B cell (primary cell): ENCODE results near the gene NPIPA1. TPM values are rescaled to one million over a fixed set of nuclear protein-coding genes. Genes with fewer than 3 reads are reported as not detected.
"Not testable (repeated sequence)": the region's sequence is repeated elsewhere in the genome, so short reads cannot be mapped to it uniquely, and the experiment has no call there.

Experiments
- ATAC-seq: fragments of 200-7000 bp; cut with Tn5 transposase; one replicate; pipeline ENCODE4 v1.10.0; 2021; ENCODE audit warnings: low read depth, mild to moderate bottlenecking, moderate number of reproducible peaks, moderate library complexity
- CTCF ChIA-PET: fragments of 350-600 bp; sonication (Branson Sonifier 250); formaldehyde crosslinking; loops from one replicate; lab custom pipeline; 2021; ENCODE audit warnings: antibody characterized with exemption, inconsistent platforms; lab: Charles Lee
- POLR2A ChIA-PET: fragments of 350-600 bp; sonication (Branson Sonifier 250); formaldehyde crosslinking; loops from one replicate; lab custom pipeline; 2021; ENCODE audit warnings: antibody characterized with exemption; lab: Charles Lee
- DNase-seq: peaks from one replicate; pipeline ENCODE4 v3.0.0; 2013
- H2AFZ ChIP-seq: 2 replicates; pipeline ENCODE4 v1.6.1; 2012; ENCODE audit warnings: mild to moderate bottlenecking, low read depth, low read length; ENCODE audit not compliant: insufficient read depth, poor library complexity, severe bottlenecking
- H3K27ac ChIP-seq, 2 donors: 1 replicate in 1 of 2; 2 replicates in 1 of 2; pipeline ENCODE4 v1.5.1; 2012 to 2013; ENCODE audit warnings: low read length in 2 of 2, mild to moderate bottlenecking in 2 of 2, moderate library complexity in 1 of 2
- H3K27me3 ChIP-seq, 4 experiments: fragments of 200-600 bp in 1 of 4; sonication (generic) in 1 of 4; replicated peaks in 1 of 4; 1 replicate in 2 of 4; 2 replicates in 2 of 4; pipeline versions ENCODE4 v1.6.1 to v1.7.0; 2013 to 2016; ENCODE audit warnings: low read length in 3 of 4, mild to moderate bottlenecking in 2 of 4, mixed read lengths in 1 of 4, moderate library complexity in 1 of 4; ENCODE audit not compliant: insufficient read depth in 4 of 4, control insufficient read depth in 3 of 4; ENCODE audit errors: control extremely low read depth in 1 of 4
- H3K36me3 ChIP-seq, 2 experiments: replicated peaks in 1 of 2; 1 replicate in 1 of 2; 2 replicates in 1 of 2; pipeline versions ENCODE4 v1.6.1 to v1.7.1; 2013; ENCODE audit warnings: low read length in 1 of 2; ENCODE audit not compliant: insufficient read depth in 2 of 2, control insufficient read depth in 1 of 2; ENCODE audit errors: control extremely low read depth in 1 of 2, extremely low read depth in 1 of 2
- H3K4me1 ChIP-seq, 2 donors: fragments of 200-600 bp in 1 of 2; sonication (generic) in 1 of 2; 1 replicate in 1 of 2; 2 replicates in 1 of 2; pipeline versions ENCODE4 v1.5.1 to v1.6.1; 2013 to 2017; ENCODE audit warnings: low read length in 2 of 2; ENCODE audit not compliant: control insufficient read depth in 2 of 2, insufficient read depth in 2 of 2
- H3K4me2 ChIP-seq: replicated peaks from 2 replicates; pipeline ENCODE3; 2012; ENCODE audit warnings: mild to moderate bottlenecking, low read depth, low read length; ENCODE audit not compliant: poor library complexity, severe bottlenecking
- H3K4me3 ChIP-seq, 5 experiments: fragments of 200-600 bp in 1 of 5; sonication (generic) in 1 of 5; 1 replicate in 3 of 5; 2 replicates in 2 of 5; pipeline versions ENCODE4 v1.5.1 to v1.7.0; 2011 to 2016; ENCODE audit warnings: low read length in 4 of 5, mild to moderate bottlenecking in 4 of 5, low read depth in 2 of 5, control low read depth in 1 of 5, moderate library complexity in 1 of 5; ENCODE audit not compliant: insufficient read depth in 1 of 5; ENCODE audit errors: control extremely low read depth in 1 of 5, extremely low read depth in 1 of 5
- H3K79me2 ChIP-seq: fragments of 200-600 bp; sonication (generic); one replicate; pipeline ENCODE4 v1.6.0; 2016; ENCODE audit warnings: low read length; ENCODE audit not compliant: control insufficient read depth, insufficient read depth
- H3K9ac ChIP-seq: fragments of 200-600 bp; sonication (generic); 2 replicates; pipeline ENCODE4 v1.6.1; 2017; ENCODE audit warnings: mild to moderate bottlenecking, low read length, moderate library complexity
- H3K9me3 ChIP-seq, 3 donors: one replicate each; pipeline versions ENCODE4 v1.6.1 to v1.7.1; 2013; ENCODE audit warnings: low read length in 2 of 3; ENCODE audit not compliant: control insufficient read depth in 2 of 3, insufficient read depth in 1 of 3; ENCODE audit errors: control extremely low read depth in 1 of 3
- H4K20me1 ChIP-seq: 2 replicates; pipeline ENCODE4 v1.6.0; 2012; ENCODE audit warnings: mild to moderate bottlenecking, low read length; ENCODE audit not compliant: insufficient read depth, control insufficient read depth, poor library complexity, severe bottlenecking
- H3K27ac Mint-ChIP-seq: one replicate; pipeline ENCODE4 v1.8.0; 2021; ENCODE audit warnings: mixed read lengths
- H3K27me3 Mint-ChIP-seq: one replicate; pipeline ENCODE4 v1.8.0; 2021; ENCODE audit warnings: mixed read lengths
- H3K4me1 Mint-ChIP-seq: one replicate; pipeline ENCODE4 v1.8.0; 2021; ENCODE audit warnings: mixed read lengths
- H3K4me3 Mint-ChIP-seq: one replicate; pipeline ENCODE4 v1.8.0; 2021; ENCODE audit warnings: mixed read lengths
- H3K9me3 Mint-ChIP-seq: one replicate; pipeline ENCODE4 v1.8.0; 2022; ENCODE audit warnings: mixed read lengths; ENCODE audit not compliant: insufficient read depth
- WGBS: methylation state at CpG from one replicate; pipeline ENCODE4 v1.1.5; 2013; ENCODE audit warnings: missing lambda C conversion rate; ENCODE audit not compliant: insufficient coverage; 5-methylcytosine and 5-hydroxymethylcytosine counted together
- intact Hi-C: fragments of 100-400 bp; cut with micrococcal nuclease; formaldehyde crosslinking; loops from one replicate; pipeline ENCODE4 v1.10.0; 2022
- polyA plus RNA-seq: library from polyadenylated mRNA; depleted of rRNA; stranded (reverse); fragments of >200 nt; gene quantifications from 2 replicates; pipeline ENCODE4 v1.2.3, GENCODE V29; 2012
- total RNA-seq, 2 donors: library from RNA; stranded (reverse); fragments of 120-200 nt in 1 of 2; gene quantifications; 1 replicate in 1 of 2; 2 replicates in 1 of 2; pipeline versions ENCODE4 v1.2.3 to v1.2.4, GENCODE V29; 2013 to 2022

NPIPA1 gene
- total and polyA plus RNA-seq, 2 donors (not counting 1 experiment from before 2014, with no cell fraction given), result 97.9 to 171 TPM

DNA sequence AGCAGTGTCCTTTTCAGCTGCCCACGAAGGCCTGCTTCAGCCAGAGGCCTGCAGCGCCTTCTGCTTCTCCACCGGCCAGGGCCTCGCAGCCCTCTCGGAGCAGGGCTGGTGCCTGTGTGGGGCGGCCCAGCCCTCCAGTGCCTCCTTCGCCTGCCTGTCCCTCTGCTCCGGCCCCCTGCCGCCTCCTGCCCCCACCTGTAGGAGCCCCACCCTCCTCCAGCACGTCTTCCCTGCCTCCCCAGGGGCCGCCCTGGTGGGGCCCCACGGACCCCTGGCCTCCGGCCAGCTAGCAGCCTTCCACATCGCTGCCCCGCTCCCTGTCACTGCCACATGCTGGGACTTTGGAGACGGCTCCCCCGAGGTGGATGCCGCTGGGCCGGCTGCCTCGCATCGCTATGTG lies 18.7 kb upstream of the NPIPA1 start:
- H3K79me2 ChIP-seq, CTCF ChIA-PET, H3K36me3 ChIP-seq, POLR2A ChIA-PET, H3K4me3 ChIP-seq, H3K4me1 ChIP-seq, H3K27ac Mint-ChIP-seq, H3K27me3 Mint-ChIP-seq, H3K4me1 Mint-ChIP-seq, H3K9me3 ChIP-seq, intact Hi-C loops, H3K9me3 Mint-ChIP-seq, H3K4me3 Mint-ChIP-seq, ATAC-seq, DNase-seq, H2AFZ ChIP-seq, H3K4me2 ChIP-seq, H3K9ac ChIP-seq, H4K20me1 ChIP-seq, H3K27ac ChIP-seq, H3K27me3 ChIP-seq: not testable (repeated sequence)
- WGBS, result 78% methylated on average over 5 of the region's 21 CpGs

DNA sequence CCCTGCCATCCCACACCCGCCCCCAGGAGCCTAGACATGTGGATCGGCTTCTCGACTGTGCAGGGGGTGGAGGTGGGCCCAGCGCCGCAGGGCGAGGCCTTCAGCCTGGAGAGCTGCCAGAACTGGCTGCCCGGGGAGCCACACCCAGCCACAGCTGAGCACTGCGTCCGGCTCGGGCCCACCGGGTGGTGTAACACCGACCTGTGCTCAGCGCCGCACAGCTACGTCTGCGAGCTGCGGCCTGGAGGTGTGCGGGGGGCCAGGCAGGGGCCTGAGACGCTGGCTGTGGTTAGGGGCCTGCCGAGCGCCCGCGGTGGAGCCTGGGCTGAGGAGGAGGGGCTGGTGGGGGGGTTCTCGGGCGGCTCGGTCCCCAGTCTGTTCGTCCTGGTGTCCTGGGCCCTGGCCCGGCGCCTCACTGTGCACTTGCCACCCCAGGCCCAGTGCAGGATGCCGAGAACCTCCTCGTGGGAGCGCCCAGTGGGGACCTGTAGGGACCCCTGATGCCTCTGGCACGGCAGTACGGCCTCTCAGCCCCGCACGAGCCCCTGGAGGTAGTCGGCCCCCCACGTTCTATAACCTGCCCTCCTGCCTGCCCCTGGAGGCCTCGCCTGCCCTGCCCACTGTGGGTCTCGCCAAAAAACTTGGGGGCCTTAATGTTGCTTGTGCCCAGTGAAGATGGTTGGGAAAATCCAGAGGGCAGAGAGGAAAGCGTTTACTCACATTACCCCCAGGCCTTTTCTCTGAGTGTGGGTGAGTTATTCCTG lies 17.2 kb upstream of the NPIPA1 start:
- H2AFZ ChIP-seq, ATAC-seq, H3K27ac Mint-ChIP-seq, H3K4me3 ChIP-seq, H3K79me2 ChIP-seq, H3K4me1 Mint-ChIP-seq, POLR2A ChIA-PET, H3K9me3 ChIP-seq, H3K9ac ChIP-seq, DNase-seq, intact Hi-C loops, H3K27me3 Mint-ChIP-seq, H3K36me3 ChIP-seq, H3K27ac ChIP-seq, H3K4me2 ChIP-seq, H4K20me1 ChIP-seq, H3K4me3 Mint-ChIP-seq, CTCF ChIA-PET, H3K4me1 ChIP-seq, H3K9me3 Mint-ChIP-seq, H3K27me3 ChIP-seq: not testable (repeated sequence)
- 93% methylated on average over 7 of the region's 41 CpGs for WGBS

DNA sequence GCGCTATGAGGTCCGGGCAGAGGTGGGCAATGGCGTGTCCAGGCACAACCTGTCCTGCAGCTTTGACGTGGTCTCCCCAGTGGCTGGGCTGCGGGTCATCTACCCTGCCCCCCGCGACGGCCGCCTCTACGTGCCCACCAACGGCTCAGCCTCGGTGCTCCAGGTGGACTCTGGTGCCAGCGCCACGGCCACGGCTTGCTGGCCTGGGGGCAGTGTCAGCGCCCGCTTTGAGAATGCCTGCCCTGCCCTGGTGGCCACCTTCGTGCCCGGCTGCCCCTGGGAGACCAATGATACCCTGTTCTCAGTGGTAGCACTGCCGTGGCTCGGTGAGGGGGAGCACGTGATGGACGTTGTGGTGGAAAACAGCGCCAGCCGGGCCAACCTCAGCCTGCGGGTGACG lies 15.0 kb upstream of the NPIPA1 start:
- not testable (repeated sequence) for H3K27ac Mint-ChIP-seq, H3K36me3 ChIP-seq

DNA sequence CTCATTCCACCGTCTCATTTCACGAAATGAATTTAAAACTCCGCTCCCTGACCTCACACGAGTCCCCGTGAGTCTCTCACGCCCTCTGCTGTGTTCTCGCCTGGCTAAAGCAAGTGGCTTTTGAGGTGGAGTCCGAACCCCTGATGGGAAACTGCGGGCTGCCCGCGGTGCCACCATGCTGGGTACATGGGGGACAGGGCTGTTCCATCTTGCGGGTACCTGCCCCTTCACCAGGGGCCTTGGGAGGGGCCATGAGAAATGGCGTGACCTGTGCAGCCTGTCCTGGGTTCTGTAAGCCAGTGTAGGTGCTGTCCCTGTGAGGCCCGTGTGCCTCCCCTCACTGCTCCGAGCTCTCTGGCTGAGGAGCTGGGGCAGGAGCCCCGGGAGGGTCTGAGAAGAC lies 14.3 kb upstream of the NPIPA1 start:
- intact Hi-C loops, H3K27ac Mint-ChIP-seq, H3K36me3 ChIP-seq, H3K9me3 ChIP-seq, H3K27me3 Mint-ChIP-seq, H3K9me3 Mint-ChIP-seq, H3K4me3 Mint-ChIP-seq, ATAC-seq, H2AFZ ChIP-seq, CTCF ChIA-PET, H3K4me1 Mint-ChIP-seq, H3K9ac ChIP-seq, H3K4me3 ChIP-seq, H4K20me1 ChIP-seq, H3K4me1 ChIP-seq, H3K27ac ChIP-seq, H3K4me2 ChIP-seq, DNase-seq, H3K79me2 ChIP-seq, H3K27me3 ChIP-seq, POLR2A ChIA-PET: not testable (repeated sequence)
- 92% methylated on average over 6 of the region's 16 CpGs for WGBS

More for the DNA sequence above, 15.0 kb upstream of the NPIPA1 start:
- DNase-seq, H3K79me2 ChIP-seq, H3K4me1 ChIP-seq, H4K20me1 ChIP-seq, CTCF ChIA-PET, H2AFZ ChIP-seq, H3K9me3 Mint-ChIP-seq, H3K27me3 ChIP-seq, H3K4me3 Mint-ChIP-seq, H3K4me1 Mint-ChIP-seq, H3K4me3 ChIP-seq, ATAC-seq, H3K9me3 ChIP-seq, intact Hi-C loops, H3K4me2 ChIP-seq, H3K27me3 Mint-ChIP-seq, H3K9ac ChIP-seq, POLR2A ChIA-PET, H3K27ac ChIP-seq: not testable (repeated sequence)
- no CpG with 5 or more reads among the region's 27 CpGs for WGBS
